GM18519 (cell line): ENCODE results near the gene DAZAP2.
"Not testable (repeated sequence)": the region's sequence is repeated elsewhere in the genome, so short reads cannot be mapped to it uniquely, and the experiment has no call there.

Experiments
- ATAC-seq: cut with Tn5 transposase; IDR thresholded peaks from one replicate; pipeline ENCODE4 v1.9.1; 2021; ENCODE audit warnings: mild to moderate bottlenecking, moderate library complexity; ENCODE audit not compliant: unreplicated experiment, low FRiP score

DAZAP2 gene

DNA sequence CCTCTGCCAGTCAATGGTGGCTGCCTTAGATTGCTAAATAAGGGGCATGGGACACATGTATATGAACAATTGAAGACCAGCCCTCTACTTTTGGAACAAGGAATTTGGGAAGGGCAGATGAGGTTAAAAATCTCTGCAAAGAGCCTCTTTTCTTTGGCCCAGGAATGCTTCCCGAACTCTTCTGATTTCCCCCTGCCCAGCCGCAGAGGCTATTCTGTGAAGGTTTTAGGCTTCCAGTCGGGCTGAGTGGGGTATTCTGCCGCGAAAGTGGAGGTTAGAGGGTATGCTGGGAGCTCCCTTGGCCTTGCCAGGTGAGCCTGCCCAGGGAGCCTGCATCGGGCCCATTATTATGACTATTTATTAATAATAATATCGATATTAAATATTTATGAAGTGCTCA is 22.0 kb upstream of the DAZAP2 start:
- ATAC-seq = no peak

DNA sequence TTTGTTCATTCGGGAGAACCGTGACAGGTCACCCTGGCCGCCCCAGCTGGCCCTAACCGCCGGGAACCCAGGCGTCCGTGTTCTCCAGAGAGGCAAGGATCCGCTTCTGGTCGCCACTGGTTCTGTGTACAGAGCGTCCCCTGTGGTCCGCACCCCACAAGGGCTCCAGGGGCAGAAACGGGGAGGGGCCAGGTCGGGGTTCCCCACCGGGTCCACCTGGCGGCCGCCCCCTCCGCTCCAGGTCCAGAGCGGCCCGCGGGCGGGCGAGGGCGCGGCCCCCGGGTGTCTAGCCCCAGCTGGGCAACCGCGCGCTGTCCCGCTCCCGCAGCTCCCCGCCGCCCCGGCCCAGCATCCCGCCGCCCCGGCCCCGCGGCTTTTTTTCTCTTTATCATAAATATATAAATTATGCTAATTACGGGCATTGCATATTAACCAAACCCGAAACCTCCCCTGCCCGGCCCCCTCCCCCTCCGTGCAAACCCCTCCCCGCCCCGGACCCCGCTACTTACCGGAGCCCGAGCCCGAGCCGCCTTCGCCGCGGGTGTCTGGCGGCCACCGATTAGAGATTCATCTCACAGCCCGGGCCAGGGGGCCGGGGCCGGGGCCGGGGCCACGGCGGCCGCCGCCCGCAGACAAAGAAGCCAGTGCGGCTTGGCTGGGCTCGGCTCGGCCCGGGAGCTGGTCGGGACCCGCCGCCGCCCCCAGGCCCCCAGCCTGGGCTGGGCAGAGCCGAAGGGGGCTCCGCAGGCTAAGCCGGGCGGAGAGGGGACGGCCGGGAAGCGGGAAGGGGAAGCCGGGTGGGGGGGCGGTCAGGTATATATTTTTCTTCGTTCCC is 21.3 kb upstream of the DAZAP2 start:
- no peak for ATAC-seq

DNA sequence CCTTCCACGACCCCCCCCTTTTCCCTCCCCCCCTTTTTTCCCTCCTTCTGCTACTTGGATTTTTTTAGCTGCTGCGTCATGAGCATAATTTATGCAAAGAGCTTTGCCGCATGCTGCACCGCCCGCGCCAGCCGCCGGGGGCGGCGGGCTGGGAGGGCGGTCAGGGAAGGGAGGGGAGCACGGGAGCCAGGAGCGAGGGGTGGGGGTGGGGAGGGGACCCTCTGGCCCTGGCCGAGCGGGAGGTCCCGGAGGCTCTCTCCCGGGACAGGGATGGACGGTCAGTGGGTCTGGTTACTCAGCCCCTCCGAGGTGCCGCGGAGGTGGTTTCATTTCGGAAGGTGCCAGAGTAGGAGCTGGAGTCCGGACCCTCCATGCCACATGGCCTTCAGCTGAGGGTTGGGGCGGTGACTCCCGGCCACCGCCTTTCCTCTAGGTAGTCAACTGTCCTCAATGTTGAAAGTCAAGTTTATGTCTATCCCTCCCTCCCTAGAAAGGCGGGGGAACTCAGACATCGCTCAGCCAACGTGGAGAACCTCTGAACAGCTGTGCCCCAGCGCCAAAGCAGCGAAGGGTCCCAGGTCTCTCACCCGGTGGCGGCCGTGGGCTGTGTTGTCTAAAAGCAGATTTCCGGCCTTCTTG is 20.5 kb upstream of the DAZAP2 start, which contains the start of gene POU6F1:
TSS of gene POU6F1 (minus strand) at position 95 of the 639 bp plus-strand sequence. CDS start 11,226 bp downstream, outside the sequence.
- no peak for ATAC-seq

DNA sequence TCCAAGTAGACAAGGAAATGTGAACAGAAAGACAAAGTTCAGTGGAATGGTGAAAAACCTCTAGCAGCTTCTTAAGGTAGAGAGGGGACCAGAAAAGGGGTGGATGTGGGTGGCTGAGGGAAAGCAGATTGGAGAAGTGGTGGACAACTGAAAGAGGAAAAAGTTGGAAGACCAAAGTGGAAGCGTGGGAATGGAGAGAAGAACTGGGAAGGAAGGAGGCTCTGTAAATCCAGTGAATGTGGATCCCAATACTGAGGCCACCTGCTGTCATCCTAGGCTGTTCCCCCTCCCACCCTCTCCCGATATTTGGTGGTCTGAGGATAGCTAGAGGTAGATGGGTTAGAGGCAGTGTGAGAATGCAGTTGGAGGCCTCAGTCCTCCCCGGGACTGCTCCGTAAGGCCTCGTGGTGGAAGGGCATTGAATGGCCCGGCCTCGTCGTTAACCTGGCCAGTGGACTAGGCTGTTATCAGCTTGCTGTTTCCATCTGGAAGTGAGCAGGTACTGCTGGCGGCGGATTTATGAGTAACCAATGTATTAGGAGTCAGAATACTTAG is 19.9 kb upstream of the DAZAP2 start:
- ATAC-seq = no peak

DNA sequence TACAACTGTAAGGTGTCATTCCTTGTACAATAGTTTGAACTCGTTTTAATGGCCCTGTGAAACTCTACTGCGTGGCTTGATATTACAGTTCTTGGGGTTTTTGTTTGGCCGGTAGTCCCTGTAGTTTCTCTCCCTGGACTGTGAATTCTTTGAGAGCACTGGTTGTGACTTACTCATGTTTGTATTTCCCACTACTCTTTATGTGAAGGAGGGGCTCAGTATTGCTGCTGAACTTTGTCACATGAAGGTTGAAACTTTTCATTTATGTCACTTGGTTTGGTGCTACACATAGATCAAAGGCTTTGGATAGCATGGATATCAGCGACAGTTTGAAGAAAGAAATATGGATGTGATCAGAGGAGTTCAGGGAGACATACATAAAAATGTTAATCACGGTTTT is 19.3 kb upstream of the DAZAP2 start:
- ATAC-seq = no peak

DNA sequence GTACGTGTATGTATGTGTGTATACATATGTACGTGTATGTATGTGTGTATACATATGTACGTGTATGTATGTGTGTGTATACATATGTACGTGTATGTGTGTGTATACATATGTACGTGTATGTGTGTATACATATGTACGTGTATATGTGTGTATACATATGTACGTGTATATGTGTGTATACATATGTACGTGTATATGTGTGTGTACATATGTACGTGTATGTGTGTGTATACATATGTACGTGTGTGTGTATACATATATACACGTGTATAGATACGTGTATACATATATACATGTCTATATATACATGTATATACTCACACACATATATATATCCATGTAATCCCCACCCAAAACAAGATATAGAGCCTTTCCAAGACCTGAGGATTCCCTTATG is 18.8 kb upstream of the DAZAP2 start:
- not testable (repeated sequence) for ATAC-seq

DNA sequence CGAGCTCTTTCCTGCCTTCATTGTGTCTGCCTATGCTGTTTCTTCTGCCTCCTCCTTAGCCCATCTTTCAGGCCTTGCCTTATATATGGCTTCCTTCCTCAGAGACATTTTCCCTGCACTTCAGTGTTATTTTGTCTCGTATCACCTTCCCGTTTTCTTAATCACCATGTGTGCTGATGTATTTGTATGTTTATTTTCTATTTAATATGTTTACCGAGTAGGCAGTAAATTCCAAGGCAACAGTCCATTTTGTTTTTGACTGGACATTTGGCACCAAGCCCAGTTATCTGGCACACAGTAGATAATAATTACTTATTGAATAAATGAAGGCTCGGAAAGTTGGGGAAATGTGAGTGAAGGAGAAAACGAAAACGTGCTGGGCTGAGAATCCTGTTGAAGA is 16.2 kb upstream of the DAZAP2 start:
- ATAC-seq = no peak

DNA sequence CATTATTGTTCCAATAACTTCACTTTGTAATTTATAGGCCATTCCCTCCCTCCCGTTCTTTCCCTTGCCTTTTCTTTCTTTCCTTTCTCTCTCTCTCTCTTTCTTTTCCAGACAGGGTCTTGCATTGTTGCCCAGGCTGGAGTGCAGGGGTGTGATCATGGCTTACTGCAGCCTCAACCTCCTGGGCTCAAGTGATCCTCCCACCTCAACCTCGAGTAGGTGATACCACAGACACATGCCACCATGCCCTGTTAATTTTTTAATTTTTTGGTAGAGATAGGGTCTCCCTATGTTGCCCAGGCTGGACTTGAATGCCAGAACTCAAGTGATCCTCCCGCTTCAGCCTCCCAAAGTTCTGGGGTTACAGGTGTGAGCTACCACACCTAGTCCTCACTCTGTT is 14.0 kb upstream of the DAZAP2 start:
- ATAC-seq = no peak

DNA sequence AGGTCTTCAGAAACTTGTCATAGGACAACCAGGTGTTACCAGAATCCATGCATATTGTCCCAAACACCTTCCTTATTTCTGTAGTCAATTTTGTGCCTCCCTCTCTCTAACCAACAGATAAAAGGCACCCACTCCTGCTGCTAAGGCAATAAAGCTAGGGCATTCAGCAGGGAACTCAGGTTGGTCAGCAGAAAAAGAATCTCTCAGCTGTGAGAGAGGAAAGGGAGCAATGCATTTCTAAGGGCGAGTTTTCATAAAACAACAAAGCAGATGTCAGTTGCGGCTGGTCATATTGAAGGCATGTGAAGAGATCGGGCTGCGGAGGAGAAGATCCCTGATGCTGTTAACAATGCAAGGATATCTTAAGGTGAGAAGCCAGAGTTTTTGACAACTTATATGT is 13.4 kb upstream of the DAZAP2 start:
- no peak for ATAC-seq

GRCh38 chr12:51225771-51226170 is 12.9 kb upstream of the DAZAP2 start:
- no peak for ATAC-seq

GRCh38 chr12:51227112-51227511 is 11.5 kb upstream of the DAZAP2 start:
- not testable (repeated sequence) for ATAC-seq

DNA sequence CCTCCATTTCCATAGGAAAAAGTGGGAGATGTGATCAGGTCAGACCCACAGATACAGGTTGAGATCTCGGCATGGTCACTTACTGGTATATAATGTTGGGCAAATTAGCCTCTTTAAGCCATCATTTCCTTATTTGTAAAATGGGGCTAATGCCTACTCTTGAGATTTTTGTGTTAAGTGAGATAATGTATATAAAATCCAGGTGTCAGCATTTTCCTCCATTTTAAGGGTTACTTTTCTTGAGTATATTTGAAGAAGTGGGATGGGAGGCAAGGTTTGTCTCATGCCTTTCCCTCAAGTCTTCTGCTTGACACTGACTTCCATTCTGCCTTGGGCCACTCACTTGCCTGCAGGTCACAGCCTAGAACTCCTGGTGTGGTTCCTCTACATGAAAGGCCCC is 10.7 kb upstream of the DAZAP2 start:
- no peak for ATAC-seq

GRCh38 chr12:51229116-51229809 is 9.4 kb upstream of the DAZAP2 start:
- ATAC-seq = no peak

GRCh38 chr12:51232642-51233041 is 6.0 kb upstream of the DAZAP2 start:
- ATAC-seq = no peak

GRCh38 chr12:51234530-51234929 is 4.1 kb upstream of the DAZAP2 start:
- no peak for ATAC-seq

- ATAC-seq = no peak
Measured at GRCh38 chr12:51238037-51238509, 553 bp upstream of the DAZAP2 start.

DNA sequence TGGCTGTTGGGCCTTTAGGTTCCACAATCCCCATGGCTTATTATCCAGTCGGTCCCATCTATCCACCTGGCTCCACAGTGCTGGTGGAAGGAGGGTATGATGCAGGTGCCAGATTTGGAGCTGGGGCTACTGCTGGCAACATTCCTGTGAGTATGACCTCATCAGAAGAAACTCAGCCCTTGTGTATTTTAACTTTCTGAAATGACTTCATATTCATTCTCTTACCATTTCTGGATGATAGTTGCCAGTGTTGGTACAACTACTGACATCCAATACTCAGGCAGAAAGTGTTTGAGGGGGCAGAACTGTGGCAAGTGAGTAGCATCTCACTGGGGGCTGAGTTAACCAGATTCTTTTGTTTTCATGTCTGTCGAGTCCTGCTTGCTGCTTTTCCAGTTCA is 2.3 kb downstream of the DAZAP2 start:
- no peak for ATAC-seq

- ATAC-seq = no peak
Measured at GRCh38 chr12:51242120-51242519, 3.5 kb downstream of the DAZAP2 start.

DNA sequence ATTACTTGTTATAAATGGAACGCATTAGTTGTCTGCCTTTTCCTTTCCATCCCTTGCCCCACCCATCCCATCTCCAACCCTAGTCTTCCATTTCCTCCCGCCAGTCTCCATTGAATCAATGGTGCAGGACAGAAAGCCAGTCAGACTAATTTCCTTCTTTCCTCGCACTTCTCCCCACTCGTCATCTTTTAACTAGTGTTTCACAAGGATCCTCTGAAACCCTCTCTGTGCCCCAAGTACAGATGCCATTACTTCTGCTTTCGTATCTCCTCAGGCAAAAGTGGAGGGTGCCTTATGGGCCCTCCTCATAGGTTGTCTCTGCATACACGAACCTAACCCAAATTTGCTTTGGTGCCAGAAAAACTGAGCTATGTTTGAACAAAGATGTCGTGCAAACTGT is 4.2 kb downstream of the DAZAP2 start:
- no peak for ATAC-seq

- no peak for ATAC-seq
Measured at GRCh38 chr12:51244269-51244668, 5.6 kb downstream of the DAZAP2 start.
